AG09319 (cell line): ENCODE results near the gene CPLX1.

Experiments
- DNase-seq: peaks from one replicate; pipeline ENCODE4 v3.0.0-alpha.2; 2010; ENCODE audit warnings: low read depth; ENCODE audit errors: extremely low read depth
- CTCF ChIP-seq: IDR thresholded peaks from 2 replicates; pipeline ENCODE4 v1.5.1; 2011; ENCODE audit warnings: low read depth, mild to moderate bottlenecking, inconsistent platforms, low read length, moderate library complexity

The CPLX1 gene

GRCh38 chr4:868421-868820 is 42.5 kb upstream of the CPLX1 start:
- TF ChIP-seq CTCF, result no peak
- no peak for DNase-seq

GRCh38 chr4:867526-868250 is 41.8 kb upstream of the CPLX1 start:
- no peak for TF ChIP-seq CTCF

GRCh38 chr4:866761-867390 is 40.9 kb upstream of the CPLX1 start:
- no peak for DNase-seq
- no peak for TF ChIP-seq CTCF

More at GRCh38 chr4:867526-868250, 41.8 kb upstream of the CPLX1 start:
- DNase-seq, result no peak

- DNase-seq, result no peak
- TF ChIP-seq CTCF, result no peak
These were observed 40.3 kb upstream of the CPLX1 start for GRCh38 chr4:866068-866760.

GRCh38 chr4:865572-865971 is 39.6 kb upstream of the CPLX1 start:
- no peak for TF ChIP-seq CTCF
- no peak for DNase-seq

GRCh38 chr4:865121-865465 is 39.2 kb upstream of the CPLX1 start:
- no peak for TF ChIP-seq CTCF
- no peak for DNase-seq
